22Rv1 (cell line): ENCODE measurements around the gene PRG3.
A peak's percentile ranks its signal among the peaks of the same experiment; 100 is the strongest.

Experiments
- ZFX ChIP-seq: fragments of 450-650 bp; IDR thresholded peaks from 2 replicates; pipeline ENCODE4 v1.6.1; 2017; ENCODE audit warnings: antibody characterized with exemption, borderline replicate concordance
- TF ChIP-seq, protein P1 (sequence below): fragments of 450-650 bp; IDR thresholded peaks from 2 replicates; pipeline ENCODE4 v1.5.1; 2017; ENCODE audit warnings: mild to moderate bottlenecking

DNA sequence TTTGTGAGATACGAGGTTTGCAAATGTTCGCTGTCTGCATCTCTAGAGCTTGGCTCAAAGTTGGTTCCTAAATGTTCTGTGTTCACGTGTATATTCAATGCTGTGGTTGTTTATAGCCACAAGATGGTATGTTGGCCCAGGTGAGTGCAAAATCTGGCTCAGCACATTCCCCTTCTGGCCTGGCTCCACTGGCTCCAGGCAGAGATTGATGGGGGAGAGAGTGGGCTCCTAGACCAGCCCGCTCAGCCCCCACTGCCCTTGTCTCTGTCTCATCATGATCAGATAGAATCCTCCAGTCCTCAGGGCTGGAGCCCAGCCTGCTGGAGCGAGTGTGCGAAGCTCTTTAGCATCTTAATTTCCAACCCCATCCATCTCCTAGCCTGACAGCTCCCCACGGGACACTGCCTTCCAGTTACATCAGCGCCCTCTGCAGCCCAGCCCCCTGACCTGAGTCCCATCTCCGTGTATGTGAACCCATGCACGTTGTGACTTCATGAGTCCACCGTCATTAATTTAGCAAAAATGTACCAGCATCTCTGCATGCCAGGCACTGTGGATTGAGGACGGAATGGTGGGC, 40.8 kb downstream of the PRG3 start:
- TF ChIP-seq, protein P1, sequence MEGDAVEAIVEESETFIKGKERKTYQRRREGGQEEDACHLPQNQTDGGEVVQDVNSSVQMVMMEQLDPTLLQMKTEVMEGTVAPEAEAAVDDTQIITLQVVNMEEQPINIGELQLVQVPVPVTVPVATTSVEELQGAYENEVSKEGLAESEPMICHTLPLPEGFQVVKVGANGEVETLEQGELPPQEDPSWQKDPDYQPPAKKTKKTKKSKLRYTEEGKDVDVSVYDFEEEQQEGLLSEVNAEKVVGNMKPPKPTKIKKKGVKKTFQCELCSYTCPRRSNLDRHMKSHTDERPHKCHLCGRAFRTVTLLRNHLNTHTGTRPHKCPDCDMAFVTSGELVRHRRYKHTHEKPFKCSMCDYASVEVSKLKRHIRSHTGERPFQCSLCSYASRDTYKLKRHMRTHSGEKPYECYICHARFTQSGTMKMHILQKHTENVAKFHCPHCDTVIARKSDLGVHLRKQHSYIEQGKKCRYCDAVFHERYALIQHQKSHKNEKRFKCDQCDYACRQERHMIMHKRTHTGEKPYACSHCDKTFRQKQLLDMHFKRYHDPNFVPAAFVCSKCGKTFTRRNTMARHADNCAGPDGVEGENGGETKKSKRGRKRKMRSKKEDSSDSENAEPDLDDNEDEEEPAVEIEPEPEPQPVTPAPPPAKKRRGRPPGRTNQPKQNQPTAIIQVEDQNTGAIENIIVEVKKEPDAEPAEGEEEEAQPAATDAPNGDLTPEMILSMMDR, result peak; percentile 41
- no peak for TF ChIP-seq ZFX
